HG03159 (cell line): Measurements from ENCODE around the gene CENPX.
"Not testable (repeated sequence)": the region's sequence is repeated elsewhere in the genome, so short reads cannot be mapped to it uniquely, and the experiment has no call there.

Experiments
- ATAC-seq: cut with Tn5 transposase; IDR thresholded peaks from one replicate; pipeline ENCODE4 v1.9.1; 2021; ENCODE audit warnings: mild to moderate bottlenecking, moderate library complexity; ENCODE audit not compliant: unreplicated experiment

The CENPX gene

GRCh38 chr17:81984773-81985410 lies 37.8 kb downstream of the CENPX start:
- ATAC-seq, result no peak

GRCh38 chr17:81983639-81984373 lies 38.9 kb downstream of the CENPX start:
- ATAC-seq, result no peak

GRCh38 chr17:81983011-81983638 lies 39.6 kb downstream of the CENPX start:
- ATAC-seq, result no peak

GRCh38 chr17:81981511-81981910 lies 41.2 kb downstream of the CENPX start:
- ATAC-seq, result not testable (repeated sequence)

- ATAC-seq, result no peak
Measured at GRCh38 chr17:81980707-81981343, 41.9 kb downstream of the CENPX start.

- no peak for ATAC-seq
Measured at GRCh38 chr17:81980122-81980521, 42.6 kb downstream of the CENPX start.

- ATAC-seq, result no peak
Measured at GRCh38 chr17:81978524-81979298, 44.0 kb downstream of the CENPX start.

GRCh38 chr17:81977211-81977808 lies 45.4 kb downstream of the CENPX start, which contains the start of gene ASPSCR1:
Gene ASPSCR1 (plus strand): TSS chr17:81977629. CDS start chr17:81977647, 18 bp downstream.
- peak; percentile 82 for ATAC-seq

- no peak for ATAC-seq
Measured at GRCh38 chr17:81976332-81977210, 46.1 kb downstream of the CENPX start.

- ATAC-seq, result no peak
Measured at GRCh38 chr17:81973432-81973831, 49.2 kb downstream of the CENPX start.

- no peak for ATAC-seq
Measured at GRCh38 chr17:81968850-81969812, 53.5 kb downstream of the CENPX start.
